Activated CD4-positive, alpha-beta T cell treated with anti-CD3 and anti-CD28 coated beads, Interleukin-2, amount 50 U/mL, for 24 hours (primary cell): ENCODE results near the gene ADM.

ENCODE experiments used
- DNase-seq, 2 donors: peaks; one replicate each; pipeline ENCODE4 v3.0.0-alpha.2; 2020; ENCODE audit warnings: low read depth in 1 of 2, low spot score in 1 of 2

Gene ADM

GRCh38 chr11:10309163-10310093 is 4.6 kb downstream of the ADM start:
- DNase-seq = no peak

- no peak for DNase-seq
Measured at GRCh38 chr11:10310301-10310841, 5.5 kb downstream of the ADM start.

- DNase-seq = no peak
Measured at GRCh38 chr11:10311802-10312201, 6.9 kb downstream of the ADM start.

- no peak for DNase-seq
Measured at GRCh38 chr11:10314199-10315072, 9.6 kb downstream of the ADM start.

GRCh38 chr11:10315083-10315482 is 10.2 kb downstream of the ADM start:
- no peak for DNase-seq

GRCh38 chr11:10317151-10317755 is 12.4 kb downstream of the ADM start:
- DNase-seq = no peak

- DNase-seq = no peak
Measured at GRCh38 chr11:10317776-10318526, 13.1 kb downstream of the ADM start.

GRCh38 chr11:10318527-10318802 is 13.6 kb downstream of the ADM start:
- DNase-seq = no peak

GRCh38 chr11:10319702-10320558 is 15.1 kb downstream of the ADM start:
- DNase-seq = no peak

GRCh38 chr11:10320736-10321465 is 16.0 kb downstream of the ADM start:
- no peak for DNase-seq

- no peak for DNase-seq
Measured at GRCh38 chr11:10322401-10322800, 17.5 kb downstream of the ADM start.

GRCh38 chr11:10322830-10323792 is 18.2 kb downstream of the ADM start:
- DNase-seq = peak; percentile 36 to 66

GRCh38 chr11:10323793-10324170 is 18.9 kb downstream of the ADM start:
- no peak for DNase-seq

- no peak for DNase-seq
Measured at GRCh38 chr11:10324474-10324873, 19.6 kb downstream of the ADM start.

- no peak for DNase-seq
Measured at GRCh38 chr11:10325277-10326011, 20.6 kb downstream of the ADM start.

- DNase-seq = no peak
Measured at GRCh38 chr11:10326012-10326964, 21.4 kb downstream of the ADM start.
